Stimulated activated CD4-positive, alpha-beta T cell treated with anti-CD3 and anti-CD28 coated beads, Interleukin-4, amount 100 ng/mL, for 24 hours (primary cell): ENCODE results near the gene RFX1.
"Not testable (repeated sequence)": the region's sequence is repeated elsewhere in the genome, so short reads cannot be mapped to it uniquely, and the experiment has no call there.

Experiments
- DNase-seq: peaks from one replicate; pipeline ENCODE4 v3.0.0-alpha.2; 2020

RFX1 gene

DNA sequence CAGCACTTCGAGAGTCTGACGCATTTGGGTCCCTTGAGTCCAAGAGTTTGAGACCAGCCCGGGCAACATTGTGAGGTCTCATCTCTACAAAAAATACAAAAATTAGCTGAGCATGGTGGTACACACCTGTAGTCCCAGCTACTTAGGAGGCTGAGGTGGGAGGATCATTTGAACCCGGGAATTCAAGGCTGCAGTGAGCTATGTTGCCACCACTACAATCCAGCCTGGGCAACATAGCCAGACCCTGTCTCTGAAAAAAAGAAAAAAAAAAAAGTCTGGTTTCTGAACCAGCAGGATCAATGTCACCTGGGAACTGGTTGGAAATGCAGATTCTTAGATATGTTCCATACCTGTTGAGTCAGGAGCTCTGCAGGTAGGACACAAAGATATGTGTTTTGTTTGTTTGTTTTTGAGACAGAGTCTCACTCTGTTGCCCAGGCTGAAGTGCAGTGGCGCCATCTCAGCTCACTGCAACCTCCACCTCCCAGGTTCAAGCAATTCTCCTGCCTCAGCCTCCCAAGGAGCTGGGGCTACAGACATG is 20.6 kb upstream of the RFX1 start:
- DNase-seq, result not testable (repeated sequence)

- DNase-seq, result no peak
Measured at GRCh38 chr19:14023404-14024235, 17.5 kb upstream of the RFX1 start.

- DNase-seq, result no peak
Measured at GRCh38 chr19:14022469-14022868, 16.3 kb upstream of the RFX1 start.

- no peak for DNase-seq
Measured at GRCh38 chr19:14021474-14021873, 15.4 kb upstream of the RFX1 start.

DNA sequence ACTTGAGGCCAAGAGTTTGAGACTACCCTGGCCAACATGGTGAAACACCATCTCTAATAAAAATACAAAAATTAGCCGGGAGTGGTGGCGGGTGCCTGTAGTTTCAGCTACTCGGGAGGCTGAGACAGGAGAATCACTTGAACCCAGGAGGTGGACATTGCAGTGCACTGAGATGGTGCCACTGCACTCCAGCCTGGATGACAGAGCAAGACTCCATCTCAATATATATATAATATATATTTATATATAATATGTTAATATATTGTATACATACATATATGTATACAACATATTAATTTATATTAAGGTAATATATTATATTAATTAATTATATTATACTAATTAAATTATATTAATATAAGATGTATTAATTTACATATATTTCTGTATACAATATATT is 13.6 kb upstream of the RFX1 start:
- not testable (repeated sequence) for DNase-seq

DNA sequence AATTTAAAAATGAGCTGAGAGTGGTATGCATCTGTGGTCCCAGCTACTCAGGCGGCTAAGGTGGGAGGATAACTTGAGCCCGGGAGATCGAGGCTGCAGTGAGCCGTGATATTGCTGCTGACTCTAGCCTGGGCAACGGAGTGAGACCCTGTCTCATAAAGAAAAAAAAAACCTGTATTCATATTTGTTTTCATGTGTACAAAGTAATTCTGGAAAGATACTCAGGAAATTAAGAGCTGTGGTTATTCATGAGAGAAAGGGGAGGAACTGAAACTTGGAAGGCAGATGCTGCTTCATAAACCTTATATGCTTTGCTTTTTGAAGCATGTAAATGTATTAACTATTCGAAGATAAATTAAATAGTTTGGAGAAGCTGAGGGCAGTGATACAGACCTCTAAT is 13.0 kb upstream of the RFX1 start:
- DNase-seq, result no peak

GRCh38 chr19:14015524-14016035 is 9.5 kb upstream of the RFX1 start:
- no peak for DNase-seq

DNA sequence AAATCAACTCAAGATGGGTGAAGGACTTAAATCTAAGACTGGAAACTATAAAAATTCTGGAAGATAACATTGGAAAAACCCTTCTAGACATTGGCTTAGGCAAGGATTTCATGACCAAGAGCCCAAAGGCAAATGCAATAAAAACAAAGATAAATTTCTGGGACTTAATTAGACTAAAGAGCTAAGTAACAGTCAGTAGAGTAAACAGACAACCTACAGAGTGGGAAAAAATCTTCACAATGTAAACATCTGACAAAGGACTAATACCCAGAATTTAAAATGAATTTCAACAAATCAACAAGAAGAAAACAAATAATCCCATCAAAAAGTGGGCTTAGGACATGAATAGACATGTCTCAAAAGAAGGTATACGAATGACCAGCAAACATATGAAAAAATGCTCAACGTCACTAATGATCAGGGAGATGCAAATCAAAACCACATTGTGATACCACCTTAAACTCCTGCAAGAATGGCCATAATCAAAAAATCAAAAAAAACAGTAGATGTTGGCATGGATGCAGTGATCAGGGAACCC is 6.3 kb upstream of the RFX1 start:
- no peak for DNase-seq

GRCh38 chr19:14006766-14007562 is 844 bp upstream of the RFX1 start:
- DNase-seq, result no peak

GRCh38 chr19:14005349-14006084 is 603 bp downstream of the RFX1 start:
- peak; percentile 89 for DNase-seq

- DNase-seq, result no peak
Measured at GRCh38 chr19:14004619-14005348, 1.3 kb downstream of the RFX1 start.

GRCh38 chr19:14003251-14004055 is 2.7 kb downstream of the RFX1 start:
- DNase-seq, result peak; percentile 17

- no peak for DNase-seq
Measured at GRCh38 chr19:14002571-14003250, 3.4 kb downstream of the RFX1 start.

- DNase-seq, result no peak
Measured at GRCh38 chr19:14000691-14001375, 5.3 kb downstream of the RFX1 start.

- DNase-seq, result no peak
Measured at GRCh38 chr19:13999085-13999484, 7.0 kb downstream of the RFX1 start.

GRCh38 chr19:13998426-13998825 is 7.7 kb downstream of the RFX1 start:
- DNase-seq, result no peak

DNA sequence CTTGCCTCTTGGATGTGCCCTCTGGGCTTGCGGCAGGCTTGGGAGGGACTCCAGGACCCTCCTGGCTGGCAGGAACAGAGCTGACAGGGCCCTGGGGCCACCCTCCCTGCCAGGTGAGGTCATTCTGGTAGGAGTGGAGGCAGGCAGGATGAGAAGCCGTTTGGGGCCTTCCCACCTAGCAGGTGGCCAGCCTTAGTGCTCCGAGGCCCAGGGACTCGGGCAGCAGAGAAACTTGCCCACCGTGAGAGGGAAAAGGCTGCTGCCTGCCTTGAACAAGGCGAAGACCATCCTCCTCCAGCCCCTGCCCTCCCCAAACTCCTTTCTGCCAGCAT is 8.5 kb downstream of the RFX1 start:
- DNase-seq, result no peak

DNA sequence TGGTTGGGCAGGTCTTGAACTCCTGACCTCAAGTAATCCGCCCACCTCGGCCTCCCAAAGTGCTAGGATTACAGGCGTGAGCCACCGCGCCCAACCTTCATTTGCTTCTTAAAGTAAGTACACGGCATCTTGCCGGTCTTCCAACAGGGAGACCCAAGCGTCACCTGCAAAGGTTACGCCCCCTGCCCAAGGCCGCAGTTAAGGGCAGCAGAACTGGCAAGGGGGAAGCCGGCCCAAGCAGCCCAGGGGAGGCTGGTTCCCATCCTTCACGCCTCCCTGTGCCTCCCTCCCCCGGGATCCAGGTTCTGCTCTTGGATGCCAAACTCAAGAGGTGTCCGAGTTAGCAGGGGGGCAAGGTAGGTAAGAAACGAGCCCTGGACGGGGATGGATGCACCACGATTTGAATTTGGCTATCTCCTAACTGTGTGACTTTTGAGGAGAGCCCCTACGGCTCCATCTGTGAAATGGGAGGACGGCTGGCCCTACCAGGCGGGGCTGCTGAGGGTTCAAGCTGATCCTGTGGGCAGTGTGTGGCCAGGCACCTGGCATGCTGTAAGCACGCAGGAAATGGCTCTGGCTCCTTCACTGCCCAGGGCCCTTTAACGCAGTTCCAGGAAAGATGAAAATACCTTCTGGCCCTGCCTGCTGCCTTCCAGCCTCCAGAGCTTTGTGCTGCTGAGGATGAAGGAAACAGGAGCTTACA is 9.0 kb downstream of the RFX1 start:
- no peak for DNase-seq
